GM12801 (cell line): Measurements from ENCODE around the gene KRTAP10-1.

ENCODE experiments used
- TF ChIP-seq, protein P1 (sequence below): IDR thresholded peaks from one replicate; pipeline ENCODE4 v1.5.1; 2011; ENCODE audit warnings: control low read depth; ENCODE audit not compliant: insufficient read length; ENCODE audit errors: extremely low read depth

Gene KRTAP10-1

GRCh38 chr21:44516828-44517174, 23.2 kb downstream of the KRTAP10-1 start:
- TF ChIP-seq, protein P1, sequence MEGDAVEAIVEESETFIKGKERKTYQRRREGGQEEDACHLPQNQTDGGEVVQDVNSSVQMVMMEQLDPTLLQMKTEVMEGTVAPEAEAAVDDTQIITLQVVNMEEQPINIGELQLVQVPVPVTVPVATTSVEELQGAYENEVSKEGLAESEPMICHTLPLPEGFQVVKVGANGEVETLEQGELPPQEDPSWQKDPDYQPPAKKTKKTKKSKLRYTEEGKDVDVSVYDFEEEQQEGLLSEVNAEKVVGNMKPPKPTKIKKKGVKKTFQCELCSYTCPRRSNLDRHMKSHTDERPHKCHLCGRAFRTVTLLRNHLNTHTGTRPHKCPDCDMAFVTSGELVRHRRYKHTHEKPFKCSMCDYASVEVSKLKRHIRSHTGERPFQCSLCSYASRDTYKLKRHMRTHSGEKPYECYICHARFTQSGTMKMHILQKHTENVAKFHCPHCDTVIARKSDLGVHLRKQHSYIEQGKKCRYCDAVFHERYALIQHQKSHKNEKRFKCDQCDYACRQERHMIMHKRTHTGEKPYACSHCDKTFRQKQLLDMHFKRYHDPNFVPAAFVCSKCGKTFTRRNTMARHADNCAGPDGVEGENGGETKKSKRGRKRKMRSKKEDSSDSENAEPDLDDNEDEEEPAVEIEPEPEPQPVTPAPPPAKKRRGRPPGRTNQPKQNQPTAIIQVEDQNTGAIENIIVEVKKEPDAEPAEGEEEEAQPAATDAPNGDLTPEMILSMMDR, result no peak

GRCh38 chr21:44516342-44516741, 23.7 kb downstream of the KRTAP10-1 start:
- TF ChIP-seq, protein P1, result no peak

- TF ChIP-seq, protein P1, result no peak
Measured at GRCh38 chr21:44515359-44516165, 24.4 kb downstream of the KRTAP10-1 start.

DNA sequence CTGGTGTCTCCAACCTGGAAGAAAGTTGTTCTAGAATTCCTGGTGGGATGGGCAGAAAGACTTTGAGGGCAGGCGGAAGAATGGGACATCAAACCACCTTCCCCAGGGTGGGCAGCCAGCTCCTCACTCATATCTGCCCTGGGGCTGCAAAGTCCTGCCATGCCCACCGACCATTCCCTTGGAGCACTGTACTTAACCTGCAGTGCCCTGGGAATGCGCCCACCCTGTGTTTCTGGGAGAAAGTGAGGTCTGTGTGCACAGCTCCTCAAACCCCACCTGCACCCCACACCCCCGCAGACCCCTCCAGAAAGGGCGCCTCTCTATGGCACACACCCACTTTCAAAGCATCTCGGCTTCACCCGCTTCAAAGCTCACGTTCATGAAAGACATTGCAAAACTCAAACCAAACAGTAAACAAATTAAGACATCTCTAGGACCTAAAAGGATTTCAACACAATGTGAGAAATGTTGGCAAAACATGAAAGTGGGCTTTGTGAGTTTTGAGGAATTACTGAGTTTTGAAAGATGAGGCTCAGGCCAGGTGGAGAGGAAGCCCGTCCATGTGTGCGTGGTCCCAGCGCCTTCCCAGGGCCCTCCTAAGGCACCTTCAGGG, 25.1 kb downstream of the KRTAP10-1 start:
- TF ChIP-seq, protein P1, result no peak

GRCh38 chr21:44514218-44514520, 25.8 kb downstream of the KRTAP10-1 start:
- TF ChIP-seq, protein P1, result no peak

- TF ChIP-seq, protein P1, result no peak
Measured at GRCh38 chr21:44513389-44514217, 26.4 kb downstream of the KRTAP10-1 start.
